HepG2 (cell line): ENCODE results near the gene CRISPLD2. TPM values are rescaled to one million over a fixed set of nuclear protein-coding genes. Genes with fewer than 3 reads are reported as not detected.
A peak's percentile ranks its signal among the peaks of the same experiment; 100 is the strongest.

Experiments
- ADNP ChIP-seq: sonication (generic); formaldehyde crosslinking; IDR thresholded peaks from 2 replicates; pipeline ENCODE4 v1.4.0; 2020; ENCODE audit warnings: missing genetic modification reagents
- ATF7 ChIP-seq, 2 experiments: fragments of 450-650 bp in 1 of 2; sonication (generic) in 1 of 2; formaldehyde crosslinking in 1 of 2; IDR thresholded peaks; 2 replicates each; pipeline versions ENCODE4 v1.4.0 to v1.6.1; 2016 to 2020; ENCODE audit warnings: antibody characterized with exemption in 1 of 2, mild to moderate bottlenecking in 1 of 2, missing genetic modification reagents in 1 of 2
- CBX2 ChIP-seq, 2 experiments: fragments of 200-600 bp in 1 of 2; sonication (generic); formaldehyde crosslinking in 1 of 2; IDR thresholded peaks; 2 replicates each; pipeline versions ENCODE4 v1.7.0 to v1.8.1; 2018 to 2022; ENCODE audit warnings: low read depth in 2 of 2, low read length in 1 of 2, mild to moderate bottlenecking in 1 of 2, missing genetic modification reagents in 1 of 2
- ETV5 ChIP-seq: IDR thresholded peaks from 2 replicates; pipeline ENCODE4 v1.6.1; 2018; ENCODE audit warnings: missing biosample characterization, missing genetic modification reagents, inconsistent platforms, borderline replicate concordance
- FOXO1 ChIP-seq: sonication (generic); formaldehyde crosslinking; IDR thresholded peaks from 2 replicates; pipeline ENCODE4 v1.4.0; 2020; ENCODE audit warnings: missing genetic modification reagents
- GABPB1 ChIP-seq: IDR thresholded peaks from 2 replicates; pipeline ENCODE4 v1.6.1; 2016; ENCODE audit warnings: mild to moderate bottlenecking, missing genetic modification reagents, moderate library complexity, missing compliant biosample characterization
- HIC2 ChIP-seq: sonication (generic); formaldehyde crosslinking; IDR thresholded peaks from 2 replicates; pipeline ENCODE4 v1.9.0; 2022; ENCODE audit warnings: low read depth, missing genetic modification reagents
- KAT8 ChIP-seq: IDR thresholded peaks from 2 replicates; pipeline ENCODE4 v1.6.1; 2016; ENCODE audit warnings: missing genetic modification reagents, missing compliant biosample characterization
- RBFOX2 ChIP-seq: fragments of 200-400 bp; formaldehyde crosslinking; IDR thresholded peaks from 2 replicates; pipeline ENCODE4 v1.6.1; 2017; ENCODE audit warnings: low read depth, mild to moderate bottlenecking, low read length
- SCMH1 ChIP-seq: sonication (generic); formaldehyde crosslinking; IDR thresholded peaks from 2 replicates; pipeline ENCODE4 v1.9.0; 2021; ENCODE audit warnings: missing genetic modification reagents, mild to moderate bottlenecking, borderline replicate concordance
- YY1 ChIP-seq: IDR thresholded peaks from 2 replicates; pipeline ENCODE4 v1.6.1; 2011; ENCODE audit warnings: low read length, low read depth, moderate library complexity, mild to moderate bottlenecking; ENCODE audit not compliant: insufficient read depth, insufficient replicate concordance
- ZFP62 ChIP-seq: sonication (generic); formaldehyde crosslinking; IDR thresholded peaks from 2 replicates; pipeline ENCODE4 v1.4.0; 2020; ENCODE audit warnings: missing genetic modification reagents
- ZNF12 ChIP-seq: sonication (generic); formaldehyde crosslinking; IDR thresholded peaks from 2 replicates; pipeline ENCODE4 v1.5.0; 2020; ENCODE audit warnings: missing genetic modification reagents
- ZNF136 ChIP-seq: sonication (generic); formaldehyde crosslinking; IDR thresholded peaks from 2 replicates; pipeline ENCODE4 v1.8.1; 2022; ENCODE audit warnings: low read depth, mild to moderate bottlenecking, moderate library complexity, missing genetic modification reagents
- ZNF264 ChIP-seq: sonication (generic); formaldehyde crosslinking; IDR thresholded peaks from 2 replicates; pipeline ENCODE4 v1.4.0; 2020; ENCODE audit warnings: missing genetic modification reagents
- ZNF282 ChIP-seq: fragments of 450-650 bp; IDR thresholded peaks from 2 replicates; pipeline ENCODE4 v1.6.1; 2018; ENCODE audit not compliant: partially characterized antibody
- ZNF552 ChIP-seq: sonication (generic); formaldehyde crosslinking; IDR thresholded peaks from 2 replicates; pipeline ENCODE4 v1.9.0; 2022; ENCODE audit warnings: missing genetic modification reagents, mild to moderate bottlenecking, borderline replicate concordance
- ZNF589 ChIP-seq: sonication (generic); formaldehyde crosslinking; conservative IDR thresholded peaks from 2 replicates; pipeline ENCODE4 v1.8.0; 2022; ENCODE audit warnings: mild to moderate bottlenecking, moderate library complexity, missing genetic modification reagents
- ZNF709 ChIP-seq: sonication (generic); formaldehyde crosslinking; IDR thresholded peaks from 2 replicates; pipeline ENCODE4 v1.5.0; 2020; ENCODE audit warnings: mild to moderate bottlenecking, missing genetic modification reagents
- ZNF749 ChIP-seq: sonication (generic); formaldehyde crosslinking; IDR thresholded peaks from 2 replicates; pipeline ENCODE4 v1.8.0; 2022; ENCODE audit warnings: mild to moderate bottlenecking, missing genetic modification reagents, moderate library complexity, borderline replicate concordance
- ZSCAN29 ChIP-seq: sonication (generic); formaldehyde crosslinking; conservative IDR thresholded peaks from 2 replicates; pipeline ENCODE4 v1.4.0; 2020; ENCODE audit warnings: mild to moderate bottlenecking, missing genetic modification reagents
- polyA plus RNA-seq, 8 experiments: library from polyadenylated mRNA; depleted of rRNA in 3 of 8; stranded (reverse) in 7 of 8; unstranded in 1 of 8; fragments of >200 nt; fragmentation: Illumina TruSeq in 4 of 8; extraction: Trizol in 4 of 8; gene quantifications; 2 replicates each; pipeline versions ENCODE4 v1.2.1 to v1.2.3, GENCODE V29; 2011 to 2016; ENCODE audit warnings: low read depth in 4 of 8, missing spikeins in 1 of 8, mixed read lengths in 1 of 8; ENCODE audit not compliant: insufficient read depth in 1 of 8
- total RNA-seq, 5 experiments: library from RNA; depleted of rRNA; stranded (reverse); fragments of >200 nt; fragmentation: Illumina TruSeq; extraction: Trizol; gene quantifications; 2 replicates each; pipeline ENCODE4 v1.2.3, GENCODE V29; 2016; ENCODE audit warnings: low read depth in 1 of 5
- TF ChIP-seq, protein P1 (sequence below): sonication (generic); formaldehyde crosslinking; IDR thresholded peaks from 2 replicates; pipeline ENCODE4 v1.9.0; 2021; ENCODE audit warnings: missing genetic modification reagents, borderline replicate concordance
- TF ChIP-seq, protein P2 (sequence below): IDR thresholded peaks from 2 replicates; pipeline ENCODE4 v1.6.1; 2016; ENCODE audit warnings: low read depth

Gene CRISPLD2
- total and polyA plus RNA-seq, 2 of the 13 experiments (the other 11 are each of a cell fraction or from before 2014, with no cell fraction given): 0.04 to 0.31 TPM

DNA sequence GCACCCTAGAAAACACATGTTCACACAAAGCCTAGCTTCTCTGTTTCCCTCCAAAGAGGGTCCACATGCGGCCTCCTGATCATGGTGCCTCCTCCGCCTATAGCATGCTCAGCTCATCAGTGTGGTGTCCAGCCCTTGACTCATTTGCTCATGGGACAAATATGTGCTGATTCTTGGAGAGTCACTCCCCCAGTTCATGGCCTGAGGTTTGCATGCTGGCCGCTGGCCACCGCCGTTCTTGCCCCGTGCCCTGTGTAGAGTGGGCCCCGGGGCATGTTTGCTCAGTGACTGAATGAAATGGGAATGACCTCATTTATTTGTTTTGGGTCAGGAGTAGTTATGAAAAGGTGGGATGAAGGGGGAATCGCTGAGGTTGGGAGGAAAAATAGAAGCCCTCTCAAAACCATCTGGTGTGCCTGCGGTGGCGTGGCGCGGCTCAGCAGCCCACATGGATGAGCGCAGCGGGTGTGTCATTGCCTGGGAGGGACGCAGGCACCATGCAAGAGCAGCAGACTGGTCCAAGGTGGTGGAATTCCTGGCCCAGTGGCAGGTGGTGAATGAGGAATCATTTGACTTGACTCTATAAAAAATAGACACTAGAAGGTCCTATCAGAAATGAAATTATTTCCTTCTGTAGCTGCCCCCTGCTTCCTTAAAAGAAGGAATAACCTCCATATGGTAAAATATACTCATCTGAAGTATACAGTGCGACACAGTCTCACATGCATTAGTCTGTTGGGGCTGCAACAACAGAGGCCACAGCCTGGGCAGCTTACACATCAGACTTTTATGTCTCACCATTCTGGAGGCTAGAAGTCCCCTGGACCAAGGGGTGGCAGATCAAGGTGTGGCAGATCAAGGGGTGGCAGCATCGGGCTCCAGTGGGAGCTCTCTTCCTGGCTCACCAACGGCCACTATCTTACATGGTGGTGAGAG lies 31.7 kb downstream of the CRISPLD2 start (continued):
- TF ChIP-seq ZNF12 (0 out of 2 replicates have a peak, but pooled peaks have one; percentile 31), ZNF709 (peak; percentile 42; the same call in 1 of the 2 replicates), GABPB1 (CRISPR knock-in tag) (peak; percentile 41), ETV5 (CRISPR knock-in tag) (peak; percentile 50; the same call in 1 of the 2 replicates), RBFOX2 (no peak), ZNF552 (CRISPR knock-in tag) (no peak), FOXO1 (peak; percentile 50; the same call in 1 of the 2 replicates), SCMH1 (no peak), ZNF264 (CRISPR knock-in tag) (0 out of 2 replicates have a peak, but pooled peaks have one; percentile 27), ADNP (CRISPR knock-in tag) (no peak), ZNF749 (CRISPR knock-in tag) (no peak), YY1 (no peak), ZSCAN29 (CRISPR knock-in tag) (0 out of 2 replicates have a peak, but pooled peaks have one; percentile 32), ZNF282 (no peak), KAT8 (CRISPR knock-in tag) (peak; percentile 66; the same call in 1 of the 2 replicates), CBX2 (IDR thresholded peaks at IDR 0.05; ENCODE audit: low read depth, low read length) (no peak), CBX2 (CRISPR knock-in tag; IDR thresholded peaks at IDR 0.05; ENCODE audit: low read depth) (no peak), HIC2 (peak; percentile 88), ATF7 (IDR thresholded peaks at IDR 0.05) (peak; percentile 95), ATF7 (CRISPR knock-in tag; IDR thresholded peaks at IDR 0.05) (peak; percentile 100), ZFP62 (CRISPR knock-in tag) (no peak), ZNF136 (CRISPR knock-in tag) (no peak), ZNF589 (CRISPR knock-in tag) (peak; percentile 72; the same call in 1 of the 2 replicates)
- TF ChIP-seq, protein P1, sequence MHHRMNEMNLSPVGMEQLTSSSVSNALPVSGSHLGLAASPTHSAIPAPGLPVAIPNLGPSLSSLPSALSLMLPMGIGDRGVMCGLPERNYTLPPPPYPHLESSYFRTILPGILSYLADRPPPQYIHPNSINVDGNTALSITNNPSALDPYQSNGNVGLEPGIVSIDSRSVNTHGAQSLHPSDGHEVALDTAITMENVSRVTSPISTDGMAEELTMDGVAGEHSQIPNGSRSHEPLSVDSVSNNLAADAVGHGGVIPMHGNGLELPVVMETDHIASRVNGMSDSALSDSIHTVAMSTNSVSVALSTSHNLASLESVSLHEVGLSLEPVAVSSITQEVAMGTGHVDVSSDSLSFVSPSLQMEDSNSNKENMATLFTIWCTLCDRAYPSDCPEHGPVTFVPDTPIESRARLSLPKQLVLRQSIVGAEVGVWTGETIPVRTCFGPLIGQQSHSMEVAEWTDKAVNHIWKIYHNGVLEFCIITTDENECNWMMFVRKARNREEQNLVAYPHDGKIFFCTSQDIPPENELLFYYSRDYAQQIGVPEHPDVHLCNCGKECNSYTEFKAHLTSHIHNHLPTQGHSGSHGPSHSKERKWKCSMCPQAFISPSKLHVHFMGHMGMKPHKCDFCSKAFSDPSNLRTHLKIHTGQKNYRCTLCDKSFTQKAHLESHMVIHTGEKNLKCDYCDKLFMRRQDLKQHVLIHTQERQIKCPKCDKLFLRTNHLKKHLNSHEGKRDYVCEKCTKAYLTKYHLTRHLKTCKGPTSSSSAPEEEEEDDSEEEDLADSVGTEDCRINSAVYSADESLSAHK: no peak
- TF ChIP-seq, protein P2, sequence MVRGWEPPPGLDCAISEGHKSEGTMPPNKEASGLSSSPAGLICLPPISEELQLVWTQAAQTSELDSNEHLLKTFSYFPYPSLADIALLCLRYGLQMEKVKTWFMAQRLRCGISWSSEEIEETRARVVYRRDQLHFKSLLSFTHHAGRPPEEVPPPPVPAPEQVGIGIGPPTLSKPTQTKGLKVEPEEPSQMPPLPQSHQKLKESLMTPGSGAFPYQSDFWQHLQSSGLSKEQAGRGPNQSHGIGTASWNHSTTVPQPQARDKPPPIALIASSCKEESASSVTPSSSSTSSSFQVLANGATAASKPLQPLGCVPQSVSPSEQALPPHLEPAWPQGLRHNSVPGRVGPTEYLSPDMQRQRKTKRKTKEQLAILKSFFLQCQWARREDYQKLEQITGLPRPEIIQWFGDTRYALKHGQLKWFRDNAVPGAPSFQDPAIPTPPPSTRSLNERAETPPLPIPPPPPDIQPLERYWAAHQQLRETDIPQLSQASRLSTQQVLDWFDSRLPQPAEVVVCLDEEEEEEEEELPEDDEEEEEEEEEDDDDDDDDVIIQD (CRISPR knock-in tag): peak; percentile 59; the same call in 1 of the 2 replicates
